Measurements from ENCODE around the gene MRPL40.
A peak's percentile ranks its signal among the peaks of the same experiment; 100 is the strongest.
"Not testable (repeated sequence)": the region's sequence is repeated elsewhere in the genome, so short reads cannot be mapped to it uniquely, and the experiment has no call there.

Gene MRPL40

GRCh38 chr22:19407649-19408606, 24.4 kb upstream of the MRPL40 start:
- no peak for DNase-seq (ENCODE audit: low read depth)

GRCh38 chr22:19410941-19411689, 21.2 kb upstream of the MRPL40 start:
- DNase-seq (ENCODE audit: low read depth) = no peak

GRCh38 chr22:19411690-19412045, 20.7 kb upstream of the MRPL40 start:
- no peak for DNase-seq (ENCODE audit: low read depth)

- DNase-seq (ENCODE audit: low read depth) = no peak
These were observed 19.9 kb upstream of the MRPL40 start for GRCh38 chr22:19412478-19412877.

GRCh38 chr22:19412923-19413322, 19.4 kb upstream of the MRPL40 start:
- DNase-seq (ENCODE audit: low read depth) = no peak

- no peak for DNase-seq (ENCODE audit: low read depth)
These were observed 13.3 kb upstream of the MRPL40 start for GRCh38 chr22:19419086-19419463.

- no peak for DNase-seq (ENCODE audit: low read depth)
These were observed 12.7 kb upstream of the MRPL40 start for GRCh38 chr22:19419464-19420178.

GRCh38 chr22:19420321-19420720, 12.0 kb upstream of the MRPL40 start:
- DNase-seq (ENCODE audit: low read depth) = no peak

GRCh38 chr22:19422440-19423301, 9.7 kb upstream of the MRPL40 start:
- DNase-seq (ENCODE audit: low read depth) = no peak

- no peak for DNase-seq (ENCODE audit: low read depth)
These were observed 8.2 kb upstream of the MRPL40 start for GRCh38 chr22:19424186-19424500.

- no peak for DNase-seq (ENCODE audit: low read depth)
These were observed 2.1 kb upstream of the MRPL40 start for GRCh38 chr22:19429950-19430889.

- DNase-seq (ENCODE audit: low read depth) = no peak
These were observed 1.3 kb upstream of the MRPL40 start for GRCh38 chr22:19430890-19431541.

- peak; percentile 82 for DNase-seq (ENCODE audit: low read depth)
These were observed 654 bp upstream of the MRPL40 start, which contains the start of gene HIRA for GRCh38 chr22:19431649-19432132. HIRA (minus strand) TSS chr22:19431733; CDS start chr22:19431476, 257 bp downstream.

- DNase-seq (ENCODE audit: low read depth) = no peak
These were observed 2.1 kb downstream of the MRPL40 start for GRCh38 chr22:19434401-19434800.

- no peak for DNase-seq (ENCODE audit: low read depth)
These were observed 2.7 kb downstream of the MRPL40 start for GRCh38 chr22:19434829-19435580.

GRCh38 chr22:19436444-19437161, 4.3 kb downstream of the MRPL40 start:
- DNase-seq (ENCODE audit: low read depth) = not testable (repeated sequence)

- no peak for DNase-seq (ENCODE audit: low read depth)
These were observed 6.0 kb downstream of the MRPL40 start for GRCh38 chr22:19438298-19438697.

Data from activated T-helper 1 cell treated with Interleukin-2 at 50 U/mL for 16 hours (primary cell).